DND-41 (cell line): ENCODE measurements around the gene SUCLG2.

ENCODE experiments used
- CTCF ChIP-seq: IDR thresholded peaks from 2 replicates; pipeline ENCODE4 v1.5.1; 2012; ENCODE audit warnings: borderline replicate concordance, low read length, moderate library complexity, mild to moderate bottlenecking; ENCODE audit not compliant: poor library complexity, severe bottlenecking; ENCODE audit errors: extremely low read depth
- EZH2 ChIP-seq: IDR thresholded peaks from 3 replicates; pipeline ENCODE4 v1.6.1; 2012; ENCODE audit warnings: borderline replicate concordance, low read depth, mild to moderate bottlenecking, moderate library complexity, low read length, inconsistent platforms; ENCODE audit not compliant: severe bottlenecking

GRCh38 chr3:67383379-67383778 lies 271.0 kb downstream of the SUCLG2 start:
- TF ChIP-seq CTCF = no peak
- no peak for TF ChIP-seq EZH2
